A549 (cell line): Measurements from ENCODE around the gene SLC35A2. TPM values are rescaled to one million over a fixed set of nuclear protein-coding genes. Genes with fewer than 3 reads are reported as not detected.
A peak's percentile ranks its signal among the peaks of the same experiment; 100 is the strongest.

Source experiments
- ATAC-seq, 2 experiments: fragments of 200-7000 bp in 1 of 2; fragments of >200 bp in 1 of 2; cut with Nextera tagmentation in 1 of 2; cut with Tn5 transposase in 1 of 2; 3 replicates each; pipeline versions ENCODE4 v1.8.0 to v1.9.1; 2018 to 2020; ENCODE audit warnings: mild to moderate bottlenecking in 1 of 2, moderate library complexity in 1 of 2
- CTCF ChIA-PET: fragments of 300-600 bp; sonication (Branson Sonifier 250); formaldehyde crosslinking; extraction: SDS; loops from one replicate; lab custom pipeline; 2021; ENCODE audit warnings: antibody characterized with exemption, inconsistent platforms; lab: Yijun Ruan, JAX
- POLR2A ChIA-PET: fragments of 350-600 bp; formaldehyde crosslinking; extraction: SDS; loops from one replicate; lab custom pipeline; 2021; ENCODE audit warnings: antibody characterized with exemption, inconsistent platforms; lab: Yijun Ruan, JAX
- DNase-seq, 2 experiments: peaks; one replicate each; pipeline versions ENCODE4 v3.0.0 to v3.0.0-alpha.2; 2011 to 2016; ENCODE audit warnings: low read depth in 1 of 2, low spot score in 1 of 2
- FAIRE-seq: peaks from 2 replicates; lab custom pipeline; 2011; peaks lifted over from hg19 to GRCh38; lab: Jason Lieb, UNC
- H3K27ac ChIP-seq, 2 experiments: fragments of >200 bp; sonication (Bioruptor Twin); formaldehyde crosslinking; 3 replicates each; pipeline ENCODE4 v1.5.1; 2016 to 2017
- H3K4me1 ChIP-seq: fragments of >200 bp; sonication (Bioruptor Twin); formaldehyde crosslinking; 3 replicates; pipeline ENCODE4 v1.6.1; 2016
- H3K4me2 ChIP-seq: fragments of >200 bp; sonication (Bioruptor Twin); formaldehyde crosslinking; 3 replicates; pipeline ENCODE4 v1.6.1; 2016
- H3K4me3 ChIP-seq: fragments of >200 bp; sonication (Bioruptor Twin); formaldehyde crosslinking; 3 replicates; pipeline ENCODE4 v1.5.1; 2016
- H3K9me3 ChIP-seq: fragments of >200 bp; sonication (Bioruptor Twin); formaldehyde crosslinking; 3 replicates; pipeline ENCODE4 v1.6.1; 2016
- BCL3 ChIP-seq: fragments of >200 bp; sonication (Bioruptor Twin); formaldehyde crosslinking; IDR thresholded peaks from 3 replicates; pipeline ENCODE4 v1.6.1; 2016
- CBX2 ChIP-seq: fragments of 200-600 bp; sonication (generic); IDR thresholded peaks from 2 replicates; pipeline ENCODE4 v1.6.1; 2016; ENCODE audit warnings: low read depth, mild to moderate bottlenecking, borderline replicate concordance
- CBX8 ChIP-seq: fragments of 200-600 bp; sonication (generic); IDR thresholded peaks from 2 replicates; pipeline ENCODE4 v1.6.1; 2016
- CEBPB ChIP-seq, 2 experiments: fragments of >200 bp in 1 of 2; sonication (Bioruptor Twin) in 1 of 2; formaldehyde crosslinking in 1 of 2; IDR thresholded peaks; 2 replicates each; pipeline ENCODE4 v1.6.1; 2012 to 2016
- CHD2 ChIP-seq: fragments of 150-350 bp; IDR thresholded peaks from 2 replicates; pipeline ENCODE4 v1.6.1; 2014; ENCODE audit warnings: low read length; ENCODE audit not compliant: partially characterized antibody
- CHD4 ChIP-seq: fragments of 200-600 bp; sonication (generic); IDR thresholded peaks from 2 replicates; pipeline ENCODE4 v1.6.1; 2016; ENCODE audit warnings: antibody characterized with exemption, mild to moderate bottlenecking, borderline replicate concordance
- EHMT2 ChIP-seq: fragments of 200-600 bp; sonication (generic); IDR thresholded peaks from 2 replicates; pipeline ENCODE4 v1.6.1; 2016; ENCODE audit warnings: antibody characterized with exemption, low read depth, mild to moderate bottlenecking, moderate library complexity
- FOSB ChIP-seq: fragments of 250-450 bp; sonication (Bioruptor Pico); IDR thresholded peaks from 2 replicates; pipeline ENCODE4 v1.5.0; 2020; ENCODE audit warnings: mild to moderate bottlenecking, moderate library complexity
- HOXB13 ChIP-seq: fragments of 250-450 bp; sonication (Bioruptor Pico); IDR thresholded peaks from 2 replicates; pipeline ENCODE4 v1.5.0; 2020; ENCODE audit warnings: low read depth, mild to moderate bottlenecking, moderate library complexity
- JUN ChIP-seq, 2 experiments: fragments of >200 bp; sonication (Bioruptor Twin); formaldehyde crosslinking; IDR thresholded peaks; 2 replicates in 1 of 2; 3 replicates in 1 of 2; pipeline ENCODE4 v1.6.1; 2016 to 2017
- KDM5A ChIP-seq: fragments of 200-600 bp; sonication (generic); IDR thresholded peaks from 2 replicates; pipeline ENCODE4 v1.6.1; 2016; ENCODE audit warnings: antibody characterized with exemption, mild to moderate bottlenecking
- MAFK ChIP-seq: fragments of 450-650 bp; IDR thresholded peaks from 2 replicates; pipeline ENCODE4 v1.6.1; 2014; ENCODE audit not compliant: partially characterized antibody
- NFE2L2 ChIP-seq: fragments of 150-350 bp; conservative IDR thresholded peaks from 2 replicates; pipeline ENCODE4 v1.6.1; 2014; ENCODE audit warnings: low read length
- NPAS2 ChIP-seq: fragments of 250-450 bp; sonication (Bioruptor Pico); IDR thresholded peaks from 2 replicates; pipeline ENCODE4 v1.8.0; 2022; ENCODE audit warnings: mild to moderate bottlenecking, moderate library complexity, borderline replicate concordance
- PHF8 ChIP-seq: fragments of 200-600 bp; sonication (generic); IDR thresholded peaks from 2 replicates; pipeline ENCODE4 v1.6.1; 2016; ENCODE audit warnings: low read depth, mild to moderate bottlenecking, antibody characterized with exemption, moderate library complexity, borderline replicate concordance
- POLR2A ChIP-seq: IDR thresholded peaks from 2 replicates; pipeline ENCODE4 v1.6.1; 2012; ENCODE audit warnings: mild to moderate bottlenecking, low read length
- POLR2AphosphoS2 ChIP-seq: conservative IDR thresholded peaks from 2 replicates; pipeline ENCODE4 v1.6.1; 2012; ENCODE audit warnings: low read length, improper control_type of control experiment, inconsistent platforms
- RAD21 ChIP-seq, 2 experiments: fragments of >200 bp in 1 of 2; sonication (Bioruptor Twin) in 1 of 2; formaldehyde crosslinking in 1 of 2; IDR thresholded peaks in 1 of 2; conservative IDR thresholded peaks in 1 of 2; 2 replicates in 1 of 2; 3 replicates in 1 of 2; pipeline ENCODE4 v1.6.1; 2012 to 2018; ENCODE audit warnings: inconsistent platforms in 1 of 2
- RARB ChIP-seq: fragments of 250-450 bp; sonication (Bioruptor Pico); IDR thresholded peaks from 2 replicates; pipeline ENCODE4 v1.8.0; 2021; ENCODE audit warnings: mild to moderate bottlenecking, moderate library complexity
- SMC3 ChIP-seq: fragments of >200 bp; sonication (Bioruptor Twin); formaldehyde crosslinking; IDR thresholded peaks from 3 replicates; pipeline ENCODE4 v1.6.1; 2018; ENCODE audit warnings: inconsistent platforms
- SREBF2 ChIP-seq: fragments of 450-650 bp; IDR thresholded peaks from 2 replicates; pipeline ENCODE4 v1.6.1; 2014; ENCODE audit warnings: mild to moderate bottlenecking, moderate library complexity
- TFCP2L1 ChIP-seq: fragments of 250-450 bp; sonication (Bioruptor Pico); IDR thresholded peaks from 2 replicates; pipeline ENCODE4 v1.5.0; 2021; ENCODE audit warnings: mild to moderate bottlenecking
- TP53 ChIP-seq: fragments of 250-450 bp; sonication (Bioruptor Pico); IDR thresholded peaks from 2 replicates; pipeline ENCODE4 v1.5.0; 2021; ENCODE audit warnings: mild to moderate bottlenecking, moderate library complexity
- USF2 ChIP-seq: fragments of 450-650 bp; IDR thresholded peaks from 2 replicates; pipeline ENCODE4 v1.6.1; 2014; ENCODE audit warnings: antibody characterized with exemption
- ZC3H11A ChIP-seq: fragments of 450-650 bp; IDR thresholded peaks from 2 replicates; pipeline ENCODE4 v1.6.1; 2014; ENCODE audit warnings: antibody characterized with exemption, mild to moderate bottlenecking
- ZNF302 ChIP-seq: fragments of 250-450 bp; sonication (Bioruptor Pico); IDR thresholded peaks from 2 replicates; pipeline ENCODE4 v1.9.0; 2021; ENCODE audit warnings: inconsistent platforms, mild to moderate bottlenecking, moderate library complexity
- ZSCAN20 ChIP-seq: fragments of 250-450 bp; sonication (Bioruptor Pico); IDR thresholded peaks from 2 replicates; pipeline ENCODE4 v1.8.0; 2022; ENCODE audit warnings: mild to moderate bottlenecking, moderate library complexity
- WGBS: methylation state at CpG from one replicate; pipeline ENCODE4 v1.1.6; 2017; ENCODE audit errors: missing lambda C conversion rate; 5-methylcytosine and 5-hydroxymethylcytosine counted together
- polyA plus RNA-seq, 4 experiments: library from polyadenylated mRNA; depleted of rRNA in 3 of 4; stranded (reverse); fragments of >200 nt; fragmentation: RNase III in 1 of 4; extraction: RNeasy Plus Mini Kit Qiagen cat#74134 plus additional on column Dnase treatment in 1 of 4; gene quantifications; 2 replicates in 3 of 4; 3 replicates in 1 of 4; pipeline ENCODE4 v1.2.3, GENCODE V29; 2011 to 2017
- TF ChIP-seq, protein P1 (sequence below): fragments of 250-450 bp; sonication (Bioruptor Pico); IDR thresholded peaks from 2 replicates; pipeline ENCODE4 v1.5.0; 2020; ENCODE audit warnings: low read depth, mild to moderate bottlenecking, moderate library complexity
- TF ChIP-seq, protein P2 (sequence below): IDR thresholded peaks from 2 replicates; pipeline ENCODE4 v1.6.1; 2012; ENCODE audit warnings: low read depth, borderline replicate concordance
- TF ChIP-seq, protein P3 (sequence below): fragments of 250-450 bp; sonication (Bioruptor Pico); IDR thresholded peaks from 2 replicates; pipeline ENCODE4 v1.5.0; 2021; ENCODE audit warnings: mild to moderate bottlenecking, moderate library complexity, borderline replicate concordance
- TF ChIP-seq, protein P4 (sequence below): fragments of >200 bp; sonication (Bioruptor Twin); formaldehyde crosslinking; IDR thresholded peaks from 2 replicates; pipeline ENCODE4 v1.6.1; 2016

SLC35A2 gene
- polyA plus RNA-seq, 2 of the 4 experiments (the other 2 are of a cell fraction): 39.4 to 50.2 TPM

GRCh38 chrX:48956728-48957414, 45.4 kb upstream of the SLC35A2 start:
- ChIA-PET CTCF (interaction anchor here (3.4 to 3.9 kb wide), 2 partner anchors 10 to 87 kb away, joined by 9 to 20 read pairs; partner anchors contain the start of gene TFE3), POLR2A (interaction anchor here (1.6 to 3.6 kb wide), 4 partner anchors 59 to 220 kb away, joined by 3 to 40 read pairs (median 7); partner anchors contain the start of genes HDAC6, PQBP1, TFE3 and TIMM17B)
- DNase-seq (no peak), ATAC-seq (no peak), FAIRE-seq (no peak)
- Histone ChIP-seq H3K4me1 (peaks cover 19% of the 10 kb centered on the region), H3K27ac (peak overlapping the region; percentile 82 to 99), H3K4me2 (peak overlapping the region; percentile 98), H3K4me3 (peak overlapping the region; percentile 98), H3K9me3 (no peaks in the 10 kb centered on the region)
- 8% methylated on average over 6 of the region's 61 CpGs for WGBS
- no peak for TF ChIP-seq ZC3H11A
- TF ChIP-seq POLR2AphosphoS2: no peak
- no peak for TF ChIP-seq CHD2
- TF ChIP-seq ZSCAN20: no peak
- TF ChIP-seq, protein P1, sequence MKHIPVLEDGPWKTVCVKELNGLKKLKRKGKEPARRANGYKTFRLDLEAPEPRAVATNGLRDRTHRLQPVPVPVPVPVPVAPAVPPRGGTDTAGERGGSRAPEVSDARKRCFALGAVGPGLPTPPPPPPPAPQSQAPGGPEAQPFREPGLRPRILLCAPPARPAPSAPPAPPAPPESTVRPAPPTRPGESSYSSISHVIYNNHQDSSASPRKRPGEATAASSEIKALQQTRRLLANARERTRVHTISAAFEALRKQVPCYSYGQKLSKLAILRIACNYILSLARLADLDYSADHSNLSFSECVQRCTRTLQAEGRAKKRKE (CRISPR knock-in tag): no peak
- TF ChIP-seq RAD21 (conservative IDR thresholded peaks at IDR 0.05 in 1 of 2, IDR thresholded peaks at IDR 0.05 in 1 of 2): no peak
- TF ChIP-seq USF2: no peak
- no peak for TF ChIP-seq NFE2L2
- no peak for TF ChIP-seq PHF8
- TF ChIP-seq RARB: no peak
- no peak for TF ChIP-seq CBX2
- TF ChIP-seq MAFK: no peak
- no peak for TF ChIP-seq CEBPB (IDR thresholded peaks at IDR 0.05)
- TF ChIP-seq SREBF2: no peak
- no peak for TF ChIP-seq POLR2A
- TF ChIP-seq CBX8: no peak
- no peak for TF ChIP-seq TP53 (CRISPR knock-in tag)
- TF ChIP-seq SMC3: no peak
- no peak for TF ChIP-seq CHD4

DNA sequence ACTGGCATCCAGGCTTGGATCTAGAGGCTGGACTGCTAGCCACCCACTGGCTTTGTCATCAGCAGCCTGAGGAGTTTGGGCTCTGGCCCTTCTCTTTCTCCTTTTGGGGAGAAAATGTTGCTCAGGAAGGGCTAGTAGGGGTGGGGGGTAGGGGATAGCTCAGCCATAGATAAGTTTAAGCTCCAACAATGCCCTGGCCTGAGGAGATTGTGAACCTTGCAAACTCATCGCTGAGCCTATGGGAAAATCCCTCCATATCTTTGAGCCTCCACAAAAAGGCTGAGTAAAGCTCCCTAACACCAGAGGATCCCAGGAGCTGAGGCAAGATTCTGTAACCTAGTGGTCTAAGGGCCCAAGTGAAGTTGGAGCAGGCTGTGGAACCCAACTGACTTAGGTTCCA, 37.1 kb upstream of the SLC35A2 start:
- Histone ChIP-seq H3K9me3 (no peaks in the 10 kb centered on the region), H3K4me3 (no peak overlapping the region), H3K4me1 (no peaks in the 10 kb centered on the region), H3K27ac (no peak overlapping the region), H3K4me2 (no peak overlapping the region)
- TF ChIP-seq FOSB (CRISPR knock-in tag) (no peak), KDM5A (no peak), TFCP2L1 (CRISPR knock-in tag) (no peak), JUN (IDR thresholded peaks at IDR 0.05) (no peak), MAFK (no peak), NFE2L2 (no peak), BCL3 (no peak), HOXB13 (CRISPR knock-in tag) (no peak), POLR2AphosphoS2 (no peak), EHMT2 (no peak), NPAS2 (CRISPR knock-in tag) (no peak), CBX8 (no peak), ZSCAN20 (no peak), CEBPB (IDR thresholded peaks at IDR 0.05) (no peak), ZNF302 (CRISPR knock-in tag) (no peak), SREBF2 (no peak)
- TF ChIP-seq, protein P2, sequence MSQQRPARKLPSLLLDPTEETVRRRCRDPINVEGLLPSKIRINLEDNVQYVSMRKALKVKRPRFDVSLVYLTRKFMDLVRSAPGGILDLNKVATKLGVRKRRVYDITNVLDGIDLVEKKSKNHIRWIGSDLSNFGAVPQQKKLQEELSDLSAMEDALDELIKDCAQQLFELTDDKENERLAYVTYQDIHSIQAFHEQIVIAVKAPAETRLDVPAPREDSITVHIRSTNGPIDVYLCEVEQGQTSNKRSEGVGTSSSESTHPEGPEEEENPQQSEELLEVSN: no peak
- TF ChIP-seq, protein P1 (CRISPR knock-in tag): no peak
- TF ChIP-seq, protein P3, sequence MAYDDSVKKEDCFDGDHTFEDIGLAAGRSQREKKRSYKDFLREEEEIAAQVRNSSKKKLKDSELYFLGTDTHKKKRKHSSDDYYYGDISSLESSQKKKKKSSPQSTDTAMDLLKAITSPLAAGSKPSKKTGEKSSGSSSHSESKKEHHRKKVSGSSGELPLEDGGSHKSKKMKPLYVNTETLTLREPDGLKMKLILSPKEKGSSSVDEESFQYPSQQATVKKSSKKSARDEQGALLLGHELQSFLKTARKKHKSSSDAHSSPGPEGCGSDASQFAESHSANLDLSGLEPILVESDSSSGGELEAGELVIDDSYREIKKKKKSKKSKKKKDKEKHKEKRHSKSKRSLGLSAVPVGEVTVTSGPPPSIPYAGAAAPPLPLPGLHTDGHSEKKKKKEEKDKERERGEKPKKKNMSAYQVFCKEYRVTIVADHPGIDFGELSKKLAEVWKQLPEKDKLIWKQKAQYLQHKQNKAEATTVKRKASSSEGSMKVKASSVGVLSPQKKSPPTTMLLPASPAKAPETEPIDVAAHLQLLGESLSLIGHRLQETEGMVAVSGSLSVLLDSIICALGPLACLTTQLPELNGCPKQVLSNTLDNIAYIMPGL: no peak
- TF ChIP-seq, protein P4, sequence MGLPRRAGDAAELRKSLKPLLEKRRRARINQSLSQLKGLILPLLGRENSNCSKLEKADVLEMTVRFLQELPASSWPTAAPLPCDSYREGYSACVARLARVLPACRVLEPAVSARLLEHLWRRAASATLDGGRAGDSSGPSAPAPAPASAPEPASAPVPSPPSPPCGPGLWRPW: no peak
- WGBS: 100% methylated on average over 1 of the region's 1 CpG
- CTCF ChIA-PET: interaction anchor here (0.9 to 1.9 kb wide), 2 partner anchors 10 to 144 kb away, joined by 3 to 11 read pairs; no protein-coding TSS in a partner anchor
- POLR2A ChIA-PET: no interaction called here
- DNase-seq: no peak
- FAIRE-seq: no peak
- no peak for ATAC-seq
